Hepatic stellate cell (primary cell): ENCODE measurements around the gene NT5C3A.
"Not testable (repeated sequence)": the region's sequence is repeated elsewhere in the genome, so short reads cannot be mapped to it uniquely, and the experiment has no call there.

Experiments
- DNase-seq: peaks from one replicate; pipeline ENCODE4 v3.0.0; 2011; ENCODE audit warnings: low spot score

Gene NT5C3A

DNA sequence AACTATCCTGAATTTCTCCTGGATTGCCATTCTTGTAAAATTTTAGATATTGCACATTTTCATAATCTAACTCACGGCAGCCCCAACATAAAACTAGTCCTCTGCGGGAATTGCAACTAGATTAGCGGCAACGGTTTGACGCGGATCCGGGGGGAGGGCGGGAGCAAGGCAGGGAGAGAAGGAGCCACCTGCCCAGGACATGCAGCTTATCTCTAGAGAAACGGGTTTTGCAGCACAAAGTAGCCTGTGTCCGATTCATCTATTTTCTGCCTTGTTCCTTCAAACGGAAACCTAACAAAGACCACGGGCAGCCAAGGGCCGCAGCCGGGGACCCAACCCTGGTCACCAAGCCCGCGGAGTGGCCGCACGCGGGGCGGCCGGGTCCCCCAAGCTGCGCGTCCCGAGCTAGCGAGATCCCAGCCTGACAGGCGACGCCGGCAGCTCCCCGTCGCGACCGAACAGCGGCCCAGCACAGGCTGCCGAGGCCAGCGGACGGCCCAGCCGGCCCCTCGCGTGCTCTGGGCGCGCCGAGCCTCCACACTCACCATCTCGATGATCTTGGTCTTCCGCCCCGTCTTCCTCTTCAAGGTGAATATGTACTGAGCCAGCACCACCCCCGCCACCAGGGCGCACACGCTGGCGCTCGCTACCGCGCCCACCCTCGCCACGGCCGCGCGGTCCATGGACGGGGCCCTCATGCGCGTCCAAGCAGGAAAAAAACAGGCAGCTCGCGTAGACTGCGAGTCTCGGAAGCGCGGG is at the start of gene NT5C3A:
NT5C3A (minus strand) TSS at position 754 of the 759 bp plus-strand sequence; CDS start at position 683, 71 bp downstream.
- DNase-seq: peak; percentile 45

DNA sequence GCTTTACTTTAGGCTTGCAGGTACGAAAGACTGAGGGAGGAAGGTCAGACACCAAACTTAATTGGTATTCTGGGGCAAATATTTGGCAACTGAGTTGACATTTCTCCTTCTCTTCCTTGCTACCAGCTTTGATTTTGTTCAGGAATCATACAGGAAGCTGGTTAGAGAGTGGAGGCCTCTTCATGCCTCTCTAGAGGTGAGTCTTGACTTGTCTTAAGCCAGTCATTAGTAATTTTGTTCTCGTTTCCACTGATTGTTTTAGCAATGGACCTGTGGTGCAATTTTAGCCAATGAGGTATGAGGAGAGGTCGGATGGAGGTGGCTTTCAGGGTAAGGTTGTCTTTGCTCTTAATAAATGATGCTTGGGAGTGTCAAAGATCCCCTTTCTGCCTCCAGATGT is 49.0 kb upstream of the NT5C3A start:
- no peak for DNase-seq

DNA sequence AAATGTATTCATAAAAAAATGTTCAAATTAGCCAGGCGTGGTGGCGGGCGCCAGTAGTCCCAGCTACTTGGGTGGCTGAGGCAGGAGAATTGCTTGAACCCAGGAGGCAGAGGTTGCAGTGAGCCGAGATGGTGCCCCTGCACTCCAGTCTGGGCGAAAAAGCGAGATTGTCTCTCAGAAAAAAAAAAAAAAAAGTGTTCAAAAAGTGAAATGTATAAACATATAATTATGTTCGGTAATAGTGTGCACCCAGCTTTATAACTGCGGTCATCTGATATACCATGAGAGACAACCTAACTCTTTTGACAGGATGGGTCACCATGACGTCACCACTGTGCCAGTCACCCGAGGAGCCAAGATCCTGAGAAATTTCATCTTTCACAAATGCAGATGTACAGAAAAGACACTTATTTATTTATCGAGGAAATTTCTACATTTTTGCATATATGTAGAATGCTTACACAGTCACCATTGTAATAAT is 47.2 kb upstream of the NT5C3A start:
- DNase-seq: no peak

DNA sequence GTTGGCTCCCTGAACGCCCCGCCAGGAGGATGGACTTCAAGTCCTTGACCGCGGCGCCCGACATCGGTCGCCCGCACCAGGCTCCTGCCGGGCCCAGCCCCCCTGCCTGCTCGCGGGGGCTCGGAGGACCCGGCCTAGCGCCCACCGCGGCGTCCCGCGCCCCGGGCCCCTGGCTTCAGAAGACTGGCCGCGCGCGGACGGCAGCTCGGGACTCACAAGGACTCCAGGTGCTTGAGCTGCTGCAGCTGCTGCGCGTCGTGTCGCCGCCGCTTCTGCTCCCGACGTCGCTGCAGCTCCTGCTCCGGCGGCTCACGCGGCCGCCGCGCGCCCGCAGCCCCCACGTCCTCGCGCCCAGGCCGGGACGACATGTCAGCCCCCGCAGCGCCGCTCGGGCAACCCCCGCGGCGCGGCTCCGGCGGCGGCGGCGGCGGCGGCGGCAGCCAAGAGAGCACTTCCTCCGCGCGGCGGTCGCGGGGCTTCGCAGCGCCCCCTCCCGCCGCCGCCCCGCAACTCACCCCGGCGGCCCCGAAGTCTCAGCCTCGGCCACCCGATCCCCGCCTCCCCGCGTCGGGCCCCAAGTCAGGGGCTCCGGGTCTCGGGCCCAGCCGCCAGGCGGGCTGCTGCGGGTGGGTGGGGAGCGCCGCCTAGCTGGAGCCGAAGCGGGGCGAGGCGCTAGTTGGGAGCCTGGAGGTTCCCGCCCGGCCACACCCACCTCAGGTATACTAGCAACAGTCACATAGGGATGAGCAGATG is 46.6 kb upstream of the NT5C3A start, which contains the start of gene RP9:
RP9 (minus strand) TSS at position 400 of the 753 bp plus-strand sequence; CDS start at position 368, 32 bp downstream.
- peak; percentile 61 for DNase-seq

DNA sequence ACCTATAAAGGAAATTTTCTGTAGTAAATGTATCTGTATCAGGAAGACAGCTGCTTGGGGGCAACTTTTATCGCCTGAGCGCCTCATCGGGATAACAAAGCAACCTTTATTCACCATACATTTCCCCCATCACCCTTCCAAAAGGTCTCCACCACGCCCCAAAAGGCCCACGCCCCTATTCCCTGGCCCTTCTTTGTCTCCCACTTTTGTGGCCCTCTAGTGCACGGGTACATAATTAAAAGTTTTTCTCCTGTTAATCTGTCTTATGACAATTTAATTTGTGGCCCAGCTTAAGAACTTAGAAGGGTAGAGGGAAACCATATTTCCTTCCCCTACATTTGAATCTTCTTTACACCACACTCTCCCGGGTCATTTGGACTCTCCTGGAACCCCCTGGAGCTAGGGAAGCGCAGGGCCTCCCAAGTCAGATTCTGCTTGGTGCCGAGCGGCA is 46.0 kb upstream of the NT5C3A start:
- no peak for DNase-seq

DNA sequence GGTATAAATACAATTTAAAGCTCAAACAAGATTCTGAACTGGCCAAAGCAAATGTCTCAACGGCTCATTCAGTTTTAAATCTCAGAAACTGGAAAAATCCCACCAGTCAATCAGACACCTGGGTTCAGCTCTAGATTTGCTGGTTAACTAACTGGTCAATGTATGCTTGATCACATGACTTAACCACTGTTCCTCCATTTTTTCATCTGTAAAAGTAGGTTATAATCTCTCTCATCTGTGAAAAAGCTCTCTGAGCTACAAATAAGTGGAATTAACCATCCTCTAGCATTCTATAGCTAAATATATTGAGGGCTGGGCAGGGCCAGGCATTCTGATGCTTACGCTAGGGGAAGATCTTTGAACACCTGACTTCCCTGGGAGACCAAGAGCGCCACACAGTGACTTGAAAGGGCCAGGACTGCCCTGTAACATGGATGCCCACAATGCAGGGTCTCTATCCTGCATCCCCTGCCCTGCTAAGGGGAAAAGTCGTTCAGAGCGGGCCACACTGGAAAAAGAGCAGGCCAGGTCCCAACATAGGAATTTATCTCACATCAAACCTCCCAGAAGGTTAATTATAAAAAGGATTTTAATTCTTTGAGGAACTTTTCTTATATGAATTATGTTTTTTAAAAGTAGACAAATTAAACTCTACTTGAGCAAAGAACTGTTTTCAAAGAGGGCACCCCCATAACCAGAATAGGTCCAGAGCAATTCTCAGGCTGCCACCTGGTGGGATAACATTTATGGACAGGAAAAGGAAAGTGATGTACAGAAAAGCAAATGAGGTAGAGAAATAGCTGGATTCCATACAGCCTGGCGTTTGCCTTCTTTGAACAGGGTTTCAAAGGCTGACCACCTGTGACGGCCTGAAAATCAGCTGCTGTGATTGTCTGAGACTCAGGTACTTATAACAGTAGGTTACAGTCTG is 44.8 kb upstream of the NT5C3A start:
- DNase-seq: peak; percentile 17

DNA sequence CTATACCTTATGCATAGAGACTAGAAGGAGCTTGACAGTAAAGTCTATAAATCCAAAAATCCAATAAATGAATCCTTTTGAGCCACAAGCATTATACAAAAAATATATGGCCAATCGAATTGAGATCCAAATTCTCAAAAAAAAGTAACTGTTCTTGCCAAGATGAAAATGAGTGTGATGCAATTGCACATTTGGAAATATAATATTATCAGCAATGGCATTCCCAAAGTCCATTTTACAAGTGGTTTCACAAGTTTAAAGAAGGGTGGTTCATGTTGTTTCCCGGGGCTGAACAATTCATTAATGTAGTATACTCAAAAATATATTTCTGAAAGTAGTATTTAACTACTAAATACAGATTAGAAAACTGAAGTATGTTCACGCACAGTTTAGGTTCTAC is 39.3 kb upstream of the NT5C3A start:
- no peak for DNase-seq

DNA sequence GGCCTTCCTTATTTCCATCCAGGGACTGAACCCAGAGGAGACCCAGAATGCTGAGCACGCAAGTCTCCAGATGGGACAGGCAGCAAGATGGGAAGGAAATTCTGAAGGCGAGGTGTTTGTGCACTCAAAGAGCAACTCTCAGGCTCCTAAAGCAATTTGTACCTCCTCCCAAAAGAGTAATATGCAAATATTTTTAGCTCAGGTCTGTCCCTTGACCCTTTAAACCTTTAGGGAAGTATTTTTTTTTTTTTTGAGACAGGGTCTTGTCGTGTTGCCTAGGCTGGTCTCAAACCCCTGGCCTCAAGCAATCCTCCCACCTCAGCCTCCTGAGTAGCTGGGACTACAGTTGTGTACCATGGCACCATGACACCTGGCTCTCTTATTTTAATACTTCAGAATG is 38.2 kb upstream of the NT5C3A start:
- DNase-seq: no peak

DNA sequence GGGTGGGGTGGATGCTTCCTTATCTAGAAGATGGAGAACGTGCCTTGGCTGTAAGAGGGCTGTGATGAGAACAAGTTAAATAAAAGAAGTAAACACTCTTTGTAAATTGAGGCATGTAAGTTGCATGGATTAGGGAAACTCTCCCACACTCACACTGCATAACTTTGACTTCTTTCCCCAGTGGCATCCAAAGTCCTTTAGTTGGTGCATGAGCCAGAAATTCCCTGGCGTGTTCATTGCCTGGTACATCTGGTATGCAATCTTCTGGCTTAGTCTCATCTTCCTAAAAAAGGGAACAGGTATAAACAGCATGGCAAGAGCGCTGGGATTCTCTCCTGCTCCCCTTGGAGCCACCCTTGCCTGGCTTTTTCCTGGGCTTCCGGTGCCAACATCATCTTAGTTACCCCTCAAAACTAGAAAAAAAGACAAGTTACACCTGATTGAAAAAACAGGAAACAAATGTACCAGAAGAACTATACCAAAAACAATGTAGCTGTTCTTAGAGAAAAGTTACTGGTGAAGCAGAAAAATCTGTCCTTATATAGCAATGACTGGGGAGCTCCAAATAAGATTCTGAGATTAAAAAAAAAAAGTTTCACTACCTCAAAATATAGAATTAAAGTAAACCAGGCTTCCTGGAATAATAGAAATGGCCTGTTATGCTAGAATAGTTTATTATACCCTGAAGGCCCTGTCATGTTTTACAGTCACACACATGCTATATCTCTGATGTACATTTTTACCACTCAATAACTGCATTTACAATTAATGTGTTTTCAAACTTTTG is 36.8 kb upstream of the NT5C3A start:
- no peak for DNase-seq

DNA sequence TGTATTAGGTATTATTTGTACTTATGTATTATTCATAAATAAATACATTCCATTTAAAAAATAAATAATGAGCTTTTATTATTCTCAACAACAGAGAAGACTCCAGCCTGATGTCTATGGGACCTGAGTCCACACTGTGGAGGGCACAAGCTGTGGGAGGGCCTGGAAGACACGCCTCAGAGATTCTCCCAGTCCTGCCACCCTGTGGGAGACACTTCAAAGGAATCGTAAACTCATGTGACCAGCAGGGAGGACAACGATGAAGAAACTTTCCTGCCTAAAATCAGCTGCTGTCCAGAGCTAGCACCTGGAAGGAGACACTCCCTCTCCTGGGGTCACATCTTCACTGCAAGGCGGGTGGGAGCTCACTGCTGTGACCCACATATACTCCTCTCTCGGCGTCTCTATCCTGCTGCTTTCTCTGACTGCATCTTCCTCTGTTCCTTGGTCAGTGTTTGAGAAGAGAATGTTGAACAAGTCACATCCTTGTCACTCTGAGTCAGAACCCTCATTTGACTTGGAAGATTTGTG is 32.2 kb upstream of the NT5C3A start:
- not testable (repeated sequence) for DNase-seq

DNA sequence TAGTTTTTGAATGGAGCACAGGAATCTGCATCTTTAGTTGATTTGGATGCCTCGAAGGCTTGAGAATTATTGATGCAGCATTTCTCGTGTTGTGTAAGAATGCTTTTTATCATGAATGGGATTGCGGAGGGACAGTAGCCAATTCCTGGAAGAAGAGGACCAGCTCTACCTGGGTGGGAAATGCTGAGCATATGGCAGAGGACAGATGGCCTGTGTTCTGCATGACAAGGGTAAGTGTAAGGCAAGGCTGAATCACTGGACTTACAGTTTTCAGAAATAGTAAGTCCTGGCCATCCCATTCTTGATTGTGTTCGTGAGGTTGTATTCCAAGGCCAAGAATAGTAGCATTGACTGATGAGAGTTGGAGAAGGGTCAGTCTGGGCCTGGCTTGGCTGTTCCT is 30.7 kb upstream of the NT5C3A start:
- no peak for DNase-seq

DNA sequence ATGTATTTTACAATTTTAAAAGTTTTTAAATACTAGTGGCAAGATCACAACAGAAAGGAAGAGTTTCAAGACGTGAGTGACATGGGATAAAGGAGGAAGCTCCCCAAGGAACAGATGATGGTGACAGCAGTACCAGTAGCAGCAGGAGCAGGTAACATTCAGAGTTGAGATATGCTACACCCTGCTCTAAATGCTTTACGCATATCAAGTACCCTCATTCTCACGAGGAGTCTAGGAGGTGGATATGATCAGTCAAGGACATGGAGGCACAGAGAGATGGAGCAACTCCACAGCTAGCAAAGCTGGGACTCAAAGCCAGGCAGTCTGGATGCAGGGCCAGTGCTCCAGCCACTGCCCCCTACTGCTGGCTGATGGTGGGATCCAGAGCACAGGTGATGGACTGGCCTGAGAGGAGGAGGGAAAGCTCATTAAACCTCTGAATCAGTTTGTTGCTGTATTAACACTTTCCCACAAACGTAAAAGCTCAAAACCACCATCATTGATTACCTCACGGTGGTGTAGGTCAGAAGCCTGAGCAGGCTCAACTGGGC is 29.1 kb upstream of the NT5C3A start:
- DNase-seq: no peak

DNA sequence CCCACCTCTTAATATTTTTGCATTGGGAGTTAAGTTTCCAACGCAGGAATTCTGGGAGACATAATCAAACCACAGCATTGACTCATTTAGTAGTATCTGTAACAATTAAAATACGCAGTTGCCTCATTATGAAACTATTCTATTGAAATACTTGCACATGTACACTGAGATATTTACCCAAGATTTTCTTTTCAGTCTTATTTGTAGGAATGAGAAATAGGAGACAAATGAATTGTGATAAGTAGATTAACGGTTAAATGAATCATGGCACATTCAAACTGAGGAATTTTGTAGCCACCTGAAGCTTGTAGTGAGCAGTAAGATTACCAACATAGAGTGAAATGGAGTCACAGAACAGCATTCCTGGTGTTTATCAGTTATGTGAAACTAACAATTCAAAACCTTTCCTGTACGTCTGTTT is 28.5 kb upstream of the NT5C3A start:
- no peak for DNase-seq

DNA sequence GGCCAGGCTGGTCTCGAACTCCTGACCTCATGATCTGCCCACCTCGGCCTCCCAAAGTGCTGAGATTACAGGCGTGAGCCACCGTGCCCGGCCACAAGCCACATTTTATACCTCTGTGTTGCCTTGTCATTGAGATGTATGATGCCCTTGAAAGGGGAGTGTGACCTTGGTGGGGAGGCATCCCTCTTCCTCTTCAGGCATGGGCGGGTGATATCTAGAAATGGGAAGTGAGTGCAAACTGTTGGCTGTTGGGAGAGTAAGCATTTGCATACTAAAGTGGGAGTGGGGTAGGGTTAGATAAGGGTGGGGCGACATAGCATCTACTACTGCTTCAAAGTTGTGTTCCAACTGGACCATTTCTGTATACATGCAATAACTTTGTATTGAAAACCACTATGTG is 26.6 kb upstream of the NT5C3A start:
- DNase-seq: no peak

DNA sequence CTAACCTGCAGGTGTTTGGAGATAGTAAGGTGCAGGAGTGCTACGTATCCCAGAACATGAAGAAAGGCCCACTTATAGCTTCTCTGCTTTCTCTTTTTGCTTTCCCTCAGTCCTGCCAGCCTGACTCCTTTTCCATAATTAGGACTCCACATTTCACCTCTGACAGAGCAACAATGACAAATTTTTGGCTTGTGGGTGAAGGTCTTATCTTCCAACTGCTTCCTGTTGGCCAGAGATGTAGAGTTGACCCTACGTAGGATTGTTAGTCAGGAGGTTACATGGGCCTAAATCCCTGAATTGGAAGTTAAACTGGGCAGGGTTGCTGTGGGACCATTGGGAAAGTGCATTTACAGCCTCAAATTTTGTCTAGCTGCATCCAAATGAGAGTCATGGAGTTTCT is 25.3 kb upstream of the NT5C3A start:
- DNase-seq: no peak

DNA sequence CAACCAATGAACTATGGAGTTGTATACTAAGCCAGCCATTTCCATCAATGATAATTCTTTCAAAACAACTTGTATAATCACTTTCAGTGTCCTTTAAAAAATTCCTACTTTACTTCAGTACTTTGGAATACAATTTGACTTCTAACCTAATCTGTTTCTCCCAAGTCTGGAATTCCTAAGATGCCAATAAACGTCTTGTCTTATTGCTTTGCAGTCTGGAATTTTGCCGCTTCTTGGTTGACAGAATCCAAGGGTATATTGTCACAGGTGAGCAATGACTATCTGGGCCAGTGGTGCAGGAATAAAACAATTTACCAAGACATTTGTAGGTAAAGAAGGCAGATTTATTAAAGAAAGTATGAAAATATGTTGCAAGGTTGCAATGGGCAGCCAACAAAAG is 24.8 kb upstream of the NT5C3A start:
- DNase-seq: no peak

DNA sequence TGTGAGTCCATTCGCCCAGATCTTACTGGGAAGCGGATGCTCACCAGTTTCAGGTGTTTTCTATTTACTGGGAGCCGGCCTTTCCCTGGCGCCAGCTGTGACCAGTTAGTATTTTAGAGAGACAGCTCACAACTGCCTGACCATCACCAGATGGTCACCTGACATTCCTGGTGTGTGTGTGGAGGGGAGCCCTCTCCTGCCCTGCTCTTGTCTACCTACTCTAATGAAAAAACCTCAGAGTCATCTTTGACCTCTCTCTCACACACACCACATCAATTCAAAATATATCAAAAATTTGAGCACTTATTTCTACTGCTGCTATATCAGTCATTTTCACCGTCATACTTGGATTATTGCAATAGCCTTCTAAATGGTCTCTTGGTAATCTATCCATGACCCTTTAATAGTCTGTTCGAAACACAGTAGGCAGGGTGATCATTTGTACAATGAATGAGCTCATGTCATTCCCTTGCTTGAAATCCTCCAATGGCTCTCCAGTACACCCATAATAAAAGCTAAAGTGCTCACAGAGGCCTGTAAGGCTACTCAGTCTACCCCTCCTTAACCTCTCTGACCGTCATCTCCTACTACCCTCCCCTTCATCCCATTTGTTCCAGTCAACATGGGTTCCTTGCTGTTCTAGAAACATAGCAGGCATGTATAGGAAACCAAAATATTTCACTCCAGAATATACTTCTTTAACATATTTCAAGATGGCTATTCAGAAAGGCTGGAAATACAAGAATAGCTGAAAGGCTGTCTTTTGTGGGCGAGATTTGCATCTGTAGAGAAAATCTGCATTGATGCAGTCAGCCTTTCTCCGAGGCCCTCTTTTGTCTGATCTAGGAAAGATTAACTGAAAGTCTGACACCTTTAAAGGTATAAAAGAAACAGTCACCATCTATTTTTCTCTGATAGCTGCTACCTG is 17.5 kb upstream of the NT5C3A start:
- DNase-seq: no peak

DNA sequence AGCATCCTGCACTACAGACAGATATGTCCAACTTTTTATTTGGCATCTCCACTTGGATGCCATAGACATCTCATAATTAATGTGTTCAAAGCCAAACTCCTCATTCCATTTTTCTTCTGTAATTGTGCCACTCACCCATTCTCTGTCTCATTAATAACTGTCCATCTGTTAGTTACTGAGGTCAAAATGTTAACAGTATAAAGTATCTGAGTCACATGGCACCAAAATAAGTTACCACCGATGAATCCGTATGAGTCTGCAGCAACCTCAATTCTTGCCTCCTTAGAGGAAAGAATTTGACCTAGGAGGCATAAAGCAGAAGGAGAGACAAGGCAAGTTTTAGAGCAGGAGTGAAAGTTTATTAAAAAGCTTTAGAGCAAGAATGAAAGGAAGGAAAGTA is 16.5 kb upstream of the NT5C3A start:
- no peak for DNase-seq

DNA sequence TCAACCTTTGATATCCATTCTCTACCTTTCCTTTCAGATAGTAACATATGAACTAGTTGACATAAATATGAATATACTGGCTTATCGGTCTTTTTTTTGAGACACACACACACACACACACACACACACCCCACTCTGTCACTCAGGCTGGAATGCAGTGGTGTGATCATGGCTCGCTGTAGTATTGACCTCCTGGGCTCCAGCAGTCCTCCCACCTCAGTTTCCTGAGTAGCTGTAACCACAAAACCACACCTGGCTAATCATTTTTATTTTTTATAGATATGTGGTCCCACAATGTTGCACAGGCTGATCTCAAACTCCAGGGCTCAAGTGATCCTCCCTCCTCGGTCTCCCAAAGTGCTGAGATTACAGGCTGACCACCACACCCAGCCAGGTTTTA is 14.2 kb upstream of the NT5C3A start:
- no peak for DNase-seq
